HPDE6-E6E7 (cell line): ENCODE data around the gene ZMIZ1.

Experiments used
- DNase-seq: peaks from one replicate; pipeline ENCODE4 v3.0.0; 2011; ENCODE audit warnings: missing footprints; ENCODE audit errors: extremely low spot score

The ZMIZ1 gene

DNA sequence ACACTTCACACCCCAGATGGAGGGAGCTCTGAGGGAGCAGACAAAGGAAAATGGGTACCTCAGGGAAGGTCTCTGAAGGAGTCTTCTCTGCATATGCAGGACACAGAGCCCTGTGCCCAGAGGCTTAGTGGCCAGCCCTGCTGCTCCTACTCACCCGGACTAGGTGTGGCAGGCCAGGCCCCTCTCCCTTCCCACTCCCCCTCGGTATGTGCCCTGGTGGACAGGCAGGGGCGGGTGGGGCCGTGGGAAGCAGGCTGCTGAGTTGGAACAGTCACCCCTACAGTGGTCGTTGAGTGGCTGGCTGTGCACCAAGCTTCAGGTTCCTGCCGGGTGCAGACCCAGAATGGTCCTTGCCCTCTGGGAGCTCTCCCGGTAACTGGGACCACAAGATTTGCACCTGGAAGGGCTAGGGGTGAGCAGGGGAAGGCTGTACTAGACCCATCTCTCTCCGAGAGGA, 68.6 kb downstream of the ZMIZ1 start:
- DNase-seq: no peak

DNA sequence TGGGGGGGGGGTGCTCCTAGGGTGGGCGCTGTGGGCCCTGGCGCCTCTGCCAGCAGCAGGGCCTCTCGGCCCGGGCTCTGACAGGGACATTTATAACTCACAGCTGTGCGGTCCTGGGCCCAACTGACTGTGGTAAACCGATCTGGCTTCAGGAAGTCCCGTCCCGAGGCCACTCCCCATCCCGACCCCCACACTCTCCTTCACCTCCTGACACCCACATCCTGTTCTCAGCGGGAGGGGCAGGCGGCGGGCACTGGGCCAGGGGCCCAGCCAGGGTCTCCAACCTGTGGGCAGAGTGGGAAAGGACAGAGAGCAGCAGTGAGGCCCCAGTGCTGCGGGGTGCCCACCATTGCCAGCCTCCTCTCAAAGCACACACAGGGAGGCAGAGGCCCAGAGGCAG, 69.1 kb downstream of the ZMIZ1 start:
- no peak for DNase-seq

DNA sequence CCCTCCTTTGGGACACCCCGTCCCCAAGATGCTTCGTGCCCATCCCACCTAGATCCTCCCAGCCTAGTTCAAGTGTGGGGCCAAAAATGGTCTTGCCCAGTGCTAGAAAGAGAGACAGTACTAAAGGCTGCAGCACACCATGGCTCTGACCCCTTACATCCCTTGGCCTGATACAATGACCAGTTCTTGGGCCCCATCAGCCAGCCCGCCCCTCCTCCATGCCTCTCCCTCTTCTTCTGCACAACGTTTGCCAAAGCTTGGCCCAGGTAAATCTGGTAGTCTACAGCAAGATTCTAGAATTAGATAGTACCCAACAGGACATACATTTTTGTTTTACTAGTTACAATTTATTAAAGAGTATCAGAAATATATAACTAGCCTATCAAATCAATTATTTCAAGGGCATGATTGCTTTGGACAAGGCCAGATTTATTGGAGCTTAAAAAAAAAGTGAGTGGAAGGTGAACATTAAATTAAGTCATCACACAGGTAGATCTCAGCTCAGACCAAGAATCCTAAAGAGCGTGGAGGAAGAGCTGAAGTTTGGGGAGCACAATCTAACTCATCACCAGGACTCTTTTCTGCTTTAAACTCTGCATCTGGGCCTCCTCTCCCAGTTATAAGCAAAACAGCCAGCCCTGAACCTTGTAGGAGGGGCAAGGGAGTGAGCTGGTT, 69.8 kb downstream of the ZMIZ1 start:
- DNase-seq: no peak

DNA sequence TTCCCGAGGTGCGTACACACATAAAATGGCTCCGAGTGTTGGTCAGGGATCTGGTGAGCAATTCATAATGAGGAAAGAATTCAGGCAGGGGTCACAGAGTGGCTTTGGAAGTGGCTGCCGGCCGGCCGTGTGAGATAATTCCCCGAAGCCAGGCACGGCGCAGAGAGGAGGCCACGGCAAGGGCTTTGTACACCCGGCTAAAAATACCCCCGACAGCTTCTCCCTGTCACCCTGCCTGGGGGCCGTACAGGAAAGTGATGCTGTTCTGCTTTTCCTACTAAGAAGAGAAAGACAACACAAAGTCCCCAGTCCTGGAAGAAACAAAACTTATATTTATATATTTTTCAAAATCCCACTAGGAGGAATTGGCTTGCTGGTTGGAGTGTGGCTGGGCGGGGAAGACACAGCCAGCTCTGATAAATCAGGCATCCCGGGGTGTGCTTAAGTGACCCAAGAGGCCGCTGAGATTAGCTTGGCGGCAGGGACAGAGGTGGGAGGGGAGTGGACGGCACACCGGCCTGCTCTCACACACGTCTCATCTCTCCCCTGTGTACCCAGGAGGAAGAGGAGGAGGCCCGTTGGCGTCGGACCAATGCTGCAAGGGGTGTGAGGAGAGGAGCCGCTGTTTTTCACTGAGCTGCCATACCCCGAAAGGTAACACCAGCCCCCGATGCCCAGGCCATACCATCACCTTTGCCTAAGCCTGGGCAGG, 70.5 kb downstream of the ZMIZ1 start:
- no peak for DNase-seq

DNA sequence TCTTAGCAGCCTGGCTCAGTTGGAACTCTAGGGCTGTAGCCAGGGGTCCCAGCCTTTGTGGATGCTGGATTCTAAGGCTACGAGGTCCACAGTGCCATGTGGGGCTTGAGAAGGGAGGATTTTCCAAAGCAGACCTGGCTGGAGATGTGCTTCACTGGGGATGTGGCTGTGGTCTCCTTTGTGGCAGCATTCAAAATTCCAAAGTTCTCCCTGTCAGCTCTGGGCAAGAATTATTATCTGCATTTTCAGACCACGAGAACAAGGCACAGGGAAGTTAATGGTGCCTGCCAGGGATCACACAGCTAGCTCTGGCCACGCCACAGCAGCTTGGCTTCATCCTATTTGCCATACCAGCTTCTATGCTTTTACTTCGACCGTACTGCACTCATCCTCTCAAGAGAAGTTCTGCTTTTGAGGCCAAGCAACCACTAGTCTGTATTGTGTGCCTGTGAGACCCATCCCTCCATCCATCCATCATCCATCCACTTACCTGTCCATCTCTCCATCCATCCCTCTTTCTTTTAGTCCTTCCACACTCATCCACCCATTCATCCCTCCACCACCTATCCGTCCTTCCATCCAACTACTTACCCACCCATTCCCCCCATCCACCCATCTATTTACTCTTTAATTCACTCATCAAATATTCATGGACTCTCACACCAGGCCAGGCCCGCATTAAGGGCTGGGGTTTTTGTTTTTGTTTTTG, 71.5 kb downstream of the ZMIZ1 start:
- no peak for DNase-seq

DNA sequence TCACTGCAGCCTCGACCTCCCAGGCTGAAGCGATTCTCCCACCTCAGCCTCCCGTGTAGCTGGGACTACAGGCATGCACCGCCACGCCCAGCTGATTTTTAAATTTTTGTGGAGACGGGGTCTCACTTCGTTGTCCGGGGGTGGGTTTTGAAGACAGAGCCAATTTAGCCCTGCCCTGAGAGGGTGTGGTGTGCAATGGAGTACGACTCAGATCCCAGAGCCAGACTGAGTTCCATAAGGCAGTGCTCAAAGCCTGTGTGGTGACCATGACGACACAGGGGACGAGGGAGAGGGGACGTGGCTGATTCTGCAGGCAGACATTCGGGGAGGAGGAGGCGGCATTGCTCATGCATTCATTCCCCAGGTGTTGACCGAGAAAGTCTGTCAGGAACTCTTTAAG, 72.1 kb downstream of the ZMIZ1 start:
- DNase-seq: no peak

DNA sequence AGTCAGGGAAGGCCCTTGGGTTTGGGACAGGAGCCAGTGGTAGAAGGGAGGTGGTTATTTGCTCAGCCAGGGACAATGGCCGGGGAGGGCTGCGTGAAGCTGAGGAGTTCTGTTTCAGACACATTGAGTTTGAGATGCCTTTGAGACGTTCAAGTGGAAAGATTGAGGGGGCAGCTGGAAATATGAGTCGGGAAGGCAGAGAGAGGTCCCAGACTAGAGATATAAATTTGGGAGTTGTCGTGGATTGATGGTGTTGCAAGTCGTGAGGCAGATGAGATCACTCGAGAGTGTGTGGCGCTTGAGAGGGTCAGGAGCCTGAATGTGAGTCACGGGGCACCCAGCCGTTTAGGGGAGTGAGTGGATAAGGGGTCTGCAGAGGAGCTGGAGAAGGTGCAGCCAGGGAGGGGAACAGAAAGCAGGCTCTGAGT, 73.3 kb downstream of the ZMIZ1 start:
- DNase-seq: no peak

DNA sequence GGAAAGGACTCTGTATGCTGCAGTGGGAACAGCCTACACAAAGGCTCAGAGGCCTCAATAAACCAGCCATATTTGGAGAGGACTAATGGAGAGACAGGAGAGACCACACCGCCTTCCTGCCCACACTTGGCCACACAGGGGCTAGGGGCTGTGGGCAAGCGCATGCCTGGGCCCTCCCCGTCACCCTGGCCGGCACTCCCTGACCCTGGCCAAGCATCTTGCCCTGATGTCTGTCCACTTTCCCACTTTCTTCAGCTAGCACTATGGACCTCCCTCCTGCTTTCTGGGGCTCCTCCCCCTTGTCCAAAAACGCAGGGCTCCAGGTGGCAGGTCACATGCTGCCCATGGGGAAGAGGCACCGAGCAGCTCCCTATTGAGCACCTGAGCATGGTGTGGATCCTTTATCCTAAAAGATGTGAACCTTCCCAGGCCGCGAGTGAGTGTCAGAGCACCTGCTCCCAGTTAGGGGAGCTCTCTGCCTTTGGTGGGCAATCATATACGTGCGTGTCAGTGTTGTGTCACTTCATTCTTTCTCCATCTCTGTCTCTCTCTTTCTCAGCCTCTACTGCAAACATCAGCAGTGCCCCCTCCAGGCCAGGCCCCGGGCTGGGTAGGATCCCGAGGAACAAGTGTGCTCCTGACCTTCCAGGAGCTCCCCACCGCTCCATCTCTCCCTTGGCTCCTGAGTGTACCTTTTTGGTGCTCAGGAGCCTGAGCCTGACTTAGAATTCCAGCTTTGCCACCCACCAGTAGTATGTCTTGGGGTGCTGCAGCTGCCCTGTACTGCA, 74.0 kb downstream of the ZMIZ1 start:
- no peak for DNase-seq

DNA sequence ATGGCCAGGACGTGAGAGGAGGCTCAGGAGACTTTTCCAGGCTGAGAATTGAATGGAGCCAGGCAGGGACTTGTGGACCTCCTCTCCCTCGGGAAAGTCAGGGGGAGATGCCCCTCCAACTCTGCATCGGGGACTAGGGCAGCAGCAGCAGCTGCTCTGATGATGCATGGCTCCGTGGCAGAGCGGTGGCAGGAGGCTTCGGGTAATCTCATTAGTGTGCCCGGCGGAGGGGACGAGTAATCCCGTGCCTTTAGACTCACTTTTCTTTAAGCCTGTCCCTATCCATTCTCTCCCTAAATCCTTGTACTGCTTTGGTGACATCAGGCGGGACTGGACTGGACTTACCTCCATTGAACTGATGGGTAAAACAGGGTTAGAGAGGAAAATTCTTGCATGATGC, 75.1 kb downstream of the ZMIZ1 start:
- no peak for DNase-seq

DNA sequence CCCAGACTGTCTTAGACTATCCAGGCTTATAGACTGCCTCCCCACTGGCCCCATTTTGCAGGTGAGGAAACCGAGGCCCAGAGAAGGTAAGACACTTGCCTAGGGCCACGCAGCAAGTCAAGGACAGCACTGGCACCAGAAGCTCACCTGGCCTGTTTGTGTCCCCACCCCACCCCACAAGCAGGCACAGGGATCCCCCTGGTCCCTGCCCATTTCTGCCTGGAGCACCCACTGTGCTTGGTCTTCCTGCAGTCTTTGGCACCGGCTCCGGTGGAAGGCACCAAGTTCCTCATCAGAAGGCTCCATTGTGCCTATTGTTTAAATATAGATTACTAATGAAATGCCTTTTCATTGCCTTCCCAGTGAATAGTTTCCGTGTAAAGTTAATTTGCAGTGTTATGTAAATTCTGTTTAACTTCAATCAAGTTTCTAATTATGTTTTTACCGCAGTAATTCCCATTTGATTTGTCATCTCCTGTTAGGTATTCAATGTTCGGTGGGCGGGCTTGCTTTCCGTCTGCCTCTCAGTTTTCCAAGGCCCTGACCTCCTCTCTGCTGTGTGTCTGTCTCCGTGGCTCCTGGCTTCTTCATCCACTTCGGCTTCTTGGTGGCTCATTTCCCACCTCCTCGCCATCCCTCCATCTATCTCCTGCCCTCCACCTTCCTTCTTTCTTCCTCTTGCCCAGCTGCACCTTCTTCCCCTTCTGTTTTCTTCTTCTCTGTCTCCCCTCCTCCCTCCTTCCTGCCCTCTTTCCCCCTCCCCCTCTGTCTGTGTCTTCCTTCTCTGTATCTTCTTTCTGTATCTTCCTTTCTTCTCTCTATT, 75.8 kb downstream of the ZMIZ1 start:
- no peak for DNase-seq

DNA sequence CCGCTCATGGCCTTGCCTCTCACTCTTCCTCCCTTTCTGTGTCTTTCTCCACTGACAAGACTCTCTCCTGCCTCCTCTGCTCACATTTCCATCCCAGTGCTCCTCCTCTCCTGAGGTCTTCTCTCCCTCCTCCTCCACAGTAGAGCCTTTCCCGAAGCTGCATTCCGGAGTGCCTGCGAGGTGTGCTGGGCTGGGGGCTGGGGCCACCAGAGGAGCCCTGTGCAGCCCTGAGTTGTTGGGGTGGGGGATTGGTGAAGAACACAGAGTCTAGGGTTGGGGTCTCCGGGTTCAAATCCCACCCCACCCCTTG, 76.4 kb downstream of the ZMIZ1 start:
- no peak for DNase-seq

DNA sequence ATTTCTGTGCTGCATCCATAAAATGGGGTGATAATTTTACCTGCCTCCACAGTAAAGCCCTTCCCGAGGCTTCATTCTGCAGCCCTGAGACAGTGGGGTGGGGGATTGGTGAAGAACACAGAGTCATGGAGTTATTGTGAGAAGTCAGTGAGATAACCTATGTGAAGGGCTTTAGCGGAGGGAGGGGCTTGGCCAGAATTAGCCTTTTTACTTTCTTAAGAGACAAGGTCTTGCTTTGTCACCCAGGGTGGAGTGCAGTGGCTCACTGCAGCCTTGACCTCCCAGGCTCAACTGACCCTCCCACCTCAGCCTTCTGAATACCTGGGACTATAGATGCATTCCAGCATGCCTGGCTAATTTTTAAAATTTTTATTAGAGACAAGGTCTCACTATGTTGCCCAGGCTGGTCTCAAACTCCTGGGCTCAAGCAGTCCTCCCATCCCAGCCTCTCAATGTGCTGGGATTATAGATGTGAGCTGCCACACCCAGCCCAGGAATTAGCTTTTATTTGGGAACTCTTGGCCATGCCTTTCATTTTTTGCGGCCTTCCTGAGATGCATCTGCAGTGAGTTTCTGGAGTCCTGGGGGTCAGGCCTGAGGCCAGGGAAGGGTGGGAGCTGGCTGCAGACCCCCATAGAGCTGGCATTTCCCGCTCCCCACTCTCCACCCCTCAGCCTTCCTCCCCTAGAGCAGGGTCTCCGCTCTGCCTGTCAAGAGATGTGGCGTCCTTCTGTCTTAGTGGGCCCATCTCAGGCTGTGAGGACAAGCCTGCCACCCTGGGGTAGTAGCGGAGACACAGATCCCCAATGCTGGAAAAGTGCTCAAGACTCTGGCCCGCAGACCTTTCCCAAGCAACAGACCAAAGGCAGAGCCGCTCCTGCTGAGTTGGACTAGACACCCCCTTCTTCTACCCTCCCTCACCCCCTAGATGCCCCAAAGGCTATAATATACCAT, 77.0 kb downstream of the ZMIZ1 start:
- no peak for DNase-seq

DNA sequence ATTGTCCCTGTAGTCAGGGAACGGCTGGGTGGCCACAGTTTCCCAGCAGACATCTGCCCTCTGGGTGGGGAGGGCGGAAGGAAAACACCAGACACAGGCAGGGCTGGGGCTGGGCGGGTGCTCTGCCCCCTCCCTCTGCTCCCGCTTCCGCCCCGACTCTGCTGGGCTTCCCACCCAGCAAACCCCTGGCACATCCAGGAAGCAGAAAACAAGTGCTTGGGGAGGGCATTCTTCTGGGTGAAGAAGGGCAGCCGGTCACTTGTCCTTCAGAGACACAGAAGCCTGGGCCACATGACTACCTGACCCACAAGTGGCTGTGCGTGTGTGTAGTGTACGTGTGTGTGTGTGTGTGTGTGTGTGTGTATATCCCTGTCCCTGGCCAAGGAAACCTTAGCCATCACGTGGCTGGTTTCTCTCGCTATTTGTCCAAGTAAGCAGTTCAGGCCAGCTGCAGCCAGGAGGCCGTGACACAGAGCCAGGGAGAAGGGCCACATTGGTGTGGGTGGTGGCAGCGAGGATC, 77.9 kb downstream of the ZMIZ1 start:
- DNase-seq: no peak

DNA sequence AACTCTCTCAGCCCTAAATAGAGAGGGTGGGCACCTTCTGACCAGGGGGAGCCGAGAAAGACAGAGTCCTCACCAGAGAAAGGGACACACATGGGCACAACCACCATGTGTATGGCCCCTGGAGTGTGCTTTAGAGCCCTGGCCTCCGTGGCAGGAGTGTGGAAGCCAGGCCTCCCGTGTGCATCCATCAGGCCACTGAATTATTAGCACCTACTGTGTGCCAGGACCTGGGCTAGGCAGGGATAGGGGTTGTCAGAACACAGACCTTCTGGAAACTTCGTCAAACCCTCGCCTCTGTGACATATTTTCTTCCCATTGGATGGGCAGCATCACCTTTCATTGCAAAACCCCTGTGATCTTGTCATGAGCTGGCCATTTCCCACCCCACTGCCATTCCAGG, 78.5 kb downstream of the ZMIZ1 start:
- DNase-seq: no peak

DNA sequence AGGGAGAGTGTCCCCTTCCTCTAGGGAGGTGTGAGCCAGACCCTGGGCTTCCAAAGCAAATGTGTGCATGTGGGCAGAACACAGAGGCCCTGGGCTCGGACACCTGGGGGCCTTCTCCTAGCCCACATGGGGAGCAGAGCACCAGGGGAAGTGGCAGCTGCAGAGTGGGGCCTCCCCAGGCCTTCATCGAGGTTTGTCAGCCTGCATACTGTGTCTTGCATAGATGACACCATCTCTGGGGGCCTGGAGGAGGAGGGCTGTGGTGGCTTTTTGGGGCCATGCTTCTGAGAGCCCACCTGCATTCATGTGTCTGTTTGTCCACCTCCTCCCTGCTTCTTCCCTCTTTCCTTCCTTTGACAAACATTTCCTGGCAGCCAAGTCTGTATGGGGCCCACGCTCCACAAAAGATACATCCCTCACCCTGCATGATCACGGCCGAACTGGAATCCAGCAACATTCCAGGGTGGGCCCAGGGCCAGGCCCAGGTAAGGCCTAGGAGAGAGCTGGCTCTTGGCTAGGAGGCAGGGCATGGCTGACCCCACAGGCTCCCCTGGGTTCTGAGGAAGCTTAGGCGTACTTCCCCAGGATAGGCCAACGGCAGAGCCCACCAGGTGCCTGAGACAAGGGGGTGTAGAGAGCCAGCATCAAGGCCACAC, 79.2 kb downstream of the ZMIZ1 start:
- no peak for DNase-seq

DNA sequence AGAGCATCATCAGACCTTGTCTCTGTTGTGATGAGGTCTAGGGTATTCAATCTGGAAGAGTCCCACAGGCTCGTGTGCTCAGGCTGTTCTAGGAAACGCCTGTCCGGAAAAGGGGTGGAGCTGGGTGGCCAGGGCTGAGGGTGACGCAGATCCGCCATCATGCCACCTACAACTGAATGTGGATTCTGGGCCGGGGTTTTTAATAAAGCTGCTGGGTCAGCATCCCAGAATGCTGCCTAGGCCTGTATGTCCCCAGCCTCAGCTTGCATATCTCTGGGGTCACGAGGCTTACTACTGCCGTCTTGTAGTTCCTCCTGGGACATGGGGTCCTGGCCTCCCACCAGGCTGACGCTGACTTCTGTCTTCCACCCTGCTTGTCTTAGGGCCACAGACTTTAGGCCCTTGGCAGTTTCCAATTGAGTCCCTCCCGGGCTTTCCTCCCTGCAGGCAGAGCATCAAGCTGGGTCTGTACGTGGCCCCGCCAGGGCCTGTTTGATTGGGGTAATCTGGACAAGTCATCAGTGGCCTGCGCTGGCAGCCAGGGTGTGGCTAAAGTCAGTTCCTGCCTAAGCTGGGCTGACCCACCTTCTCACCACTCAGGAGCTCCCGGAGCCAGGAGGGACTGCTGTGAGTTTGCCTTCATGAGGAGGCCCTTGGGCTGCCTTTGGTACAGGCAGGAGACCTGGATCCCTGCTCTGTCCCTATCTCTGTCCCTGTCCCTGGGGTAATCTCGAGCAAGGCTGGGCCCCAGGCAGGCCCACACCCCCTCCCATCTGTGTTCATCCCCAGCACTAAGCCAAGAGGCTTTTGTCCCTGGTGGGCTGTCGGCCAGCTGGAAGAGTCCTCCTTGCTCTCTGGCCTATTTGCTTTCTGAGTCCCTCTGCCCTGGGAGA, 79.9 kb downstream of the ZMIZ1 start:
- peak; percentile 77 for DNase-seq

DNA sequence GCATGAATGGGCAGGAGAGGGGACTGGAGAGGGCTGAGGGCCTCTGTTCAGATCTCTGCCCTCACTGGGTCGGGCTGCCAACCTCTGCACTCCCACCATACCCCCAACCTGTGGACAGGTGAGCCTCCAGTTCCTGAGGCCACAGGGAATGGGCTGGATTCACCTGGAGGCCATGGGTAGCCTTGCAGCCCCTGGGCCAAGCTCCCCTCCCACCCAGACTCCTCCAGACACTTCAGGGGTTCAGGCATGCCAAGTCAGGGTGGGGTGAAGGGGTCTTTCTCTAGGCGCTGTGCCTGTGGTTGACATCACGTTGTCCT, 80.5 kb downstream of the ZMIZ1 start:
- DNase-seq: no peak

DNA sequence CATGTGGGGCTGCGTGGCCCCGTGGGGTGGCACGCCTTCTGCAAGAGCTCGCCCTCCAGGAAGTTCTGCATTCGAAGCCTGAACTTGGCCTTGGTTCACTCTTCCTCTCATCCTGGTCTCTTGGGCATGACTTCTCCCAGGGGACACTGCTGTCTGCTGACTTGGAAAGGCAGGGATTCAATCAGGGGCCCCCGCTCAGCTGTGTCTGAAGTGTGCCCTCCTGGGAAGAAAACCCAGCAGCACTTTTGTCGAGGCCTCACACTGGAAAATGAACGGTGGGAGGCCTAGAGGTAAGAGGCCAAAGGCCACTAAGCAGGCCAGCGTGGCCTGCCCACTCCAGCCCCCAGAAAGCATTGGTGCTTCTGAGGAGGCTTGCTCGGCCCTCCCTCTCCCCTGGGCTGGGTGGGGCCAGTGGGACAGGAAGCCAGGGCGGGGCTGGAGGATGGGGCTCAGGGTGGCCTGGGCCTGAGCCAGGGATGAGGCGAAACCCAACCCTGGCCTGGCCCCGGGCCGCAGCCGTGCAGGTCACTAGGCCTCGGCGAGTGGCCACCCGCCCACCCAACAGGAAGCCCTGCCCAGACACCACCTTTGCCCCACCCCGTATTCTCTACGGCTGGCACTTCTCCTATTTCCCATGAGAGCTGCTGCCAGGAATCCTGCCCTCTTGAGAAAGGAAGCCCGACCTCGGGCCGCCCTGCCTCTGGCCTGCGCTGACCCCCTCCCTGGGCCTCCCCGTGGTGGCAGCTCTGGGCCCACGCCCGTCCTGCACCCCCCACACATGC, 81.1 kb downstream of the ZMIZ1 start:
- DNase-seq: peak; percentile 49
